Panc1 (cell line): ENCODE results near the gene LRRC74A. TPM values are rescaled to one million over a fixed set of nuclear protein-coding genes. Genes with fewer than 3 reads are reported as not detected.

ENCODE experiments used
- ATAC-seq: fragments of 200-7000 bp; cut with Tn5 transposase; 2 replicates; pipeline ENCODE4 v1.9.1; 2020; ENCODE audit warnings: mild to moderate bottlenecking, moderate library complexity
- BruUV-seq: library from RNA; stranded (reverse); fragments of 400-500 nt; replicated peaks from 2 replicates; lab custom pipeline; 2021; lab: Mats Ljungman, UMichigan
- CTCF ChIA-PET: fragments of 300-600 bp; sonication (Branson Sonifier 250); formaldehyde crosslinking; loops from one replicate; lab custom pipeline; 2022; ENCODE audit warnings: antibody characterized with exemption; lab: Charles Lee
- POLR2A ChIA-PET: fragments of 300-600 bp; sonication (Branson Sonifier 250); formaldehyde crosslinking; loops from one replicate; lab custom pipeline; 2022; ENCODE audit warnings: antibody characterized with exemption; lab: Charles Lee
- DNase-seq: peaks from one replicate; pipeline ENCODE4 v3.0.0-alpha.2; 2010; ENCODE audit warnings: low read depth, low spot score
- H3K27ac ChIP-seq: 2 replicates; pipeline ENCODE4 v1.5.1; 2011; ENCODE audit warnings: mild to moderate bottlenecking, low read length, inconsistent platforms
- H3K27me3 ChIP-seq: fragments of 200-500 bp; sonication (Bioruptor generic); 2 replicates; pipeline ENCODE4 v1.6.0; 2014; ENCODE audit warnings: low read length, inconsistent platforms; ENCODE audit not compliant: control insufficient read depth, insufficient read depth
- H3K36me3 ChIP-seq: fragments of 200-500 bp; sonication (Bioruptor generic); 2 replicates; pipeline ENCODE4 v1.5.1; 2014; ENCODE audit warnings: inconsistent platforms, mild to moderate bottlenecking, low read length, moderate library complexity; ENCODE audit not compliant: control insufficient read depth, insufficient read depth
- H3K4me1 ChIP-seq: 2 replicates; pipeline ENCODE4 v1.5.1; 2011; ENCODE audit warnings: inconsistent platforms, mild to moderate bottlenecking, low read length, moderate library complexity; ENCODE audit not compliant: control insufficient read depth, insufficient read depth
- H3K4me3 ChIP-seq, 2 experiments: 2 replicates each; pipeline ENCODE4 v1.5.1; 2011 to 2012; ENCODE audit warnings: low read depth in 2 of 2, low read length in 2 of 2, mild to moderate bottlenecking in 2 of 2, inconsistent platforms in 1 of 2, moderate library complexity in 1 of 2
- H3K9me3 ChIP-seq: fragments of 200-500 bp; sonication (Bioruptor generic); 2 replicates; pipeline ENCODE4 v1.5.1; 2014; ENCODE audit warnings: low read depth, mild to moderate bottlenecking, inconsistent platforms, low read length, moderate library complexity; ENCODE audit not compliant: control insufficient read depth, insufficient read depth
- POLR2AphosphoS5 ChIP-seq: IDR thresholded peaks from 2 replicates; pipeline ENCODE4 v1.6.1; 2012; ENCODE audit warnings: mild to moderate bottlenecking, low read depth, low read length, moderate library complexity
- SIN3A ChIP-seq: IDR thresholded peaks from 2 replicates; pipeline ENCODE4 v1.6.1; 2012; ENCODE audit warnings: low read depth, mild to moderate bottlenecking, low read length, moderate library complexity, borderline replicate concordance; ENCODE audit not compliant: insufficient read depth
- TCF7L2 ChIP-seq: IDR thresholded peaks from 2 replicates; pipeline ENCODE4 v1.6.1; 2011; ENCODE audit warnings: mild to moderate bottlenecking, low read depth, low read length, inconsistent platforms
- in situ Hi-C: cut with HindIII; loops from 2 replicates; pipeline ENCODE4 v1.10.0; 2016; ENCODE audit warnings: low sequenced_read_pairs, low pct_unique_long_range_greater_than_20kb
- intact Hi-C: fragments of 100-400 bp; cut with micrococcal nuclease; formaldehyde crosslinking; loops from one replicate; pipeline ENCODE4 v1.10.0; 2022; ENCODE audit not compliant: unreplicated experiment
- total RNA-seq: library from RNA; stranded (reverse); gene quantifications from one replicate; pipeline ENCODE4 v1.2.1, GENCODE V29; 2021; ENCODE audit not compliant: unreplicated experiment
- TF ChIP-seq, protein P1 (sequence below), 2 experiments: IDR thresholded peaks; 2 replicates each; pipeline ENCODE4 v1.6.1; 2011 to 2012; ENCODE audit warnings: low read depth in 2 of 2, control low read depth in 1 of 2, low read length in 1 of 2, mild to moderate bottlenecking in 1 of 2, moderate library complexity in 1 of 2; ENCODE audit not compliant: insufficient read depth in 1 of 2
- TF ChIP-seq, protein P2 (sequence below): fragments of 450-650 bp; IDR thresholded peaks from 2 replicates; pipeline ENCODE4 v1.5.1; 2017; ENCODE audit warnings: mild to moderate bottlenecking

Gene LRRC74A
- total RNA-seq, 1 experiment from 2014 or later = not detected

DNA sequence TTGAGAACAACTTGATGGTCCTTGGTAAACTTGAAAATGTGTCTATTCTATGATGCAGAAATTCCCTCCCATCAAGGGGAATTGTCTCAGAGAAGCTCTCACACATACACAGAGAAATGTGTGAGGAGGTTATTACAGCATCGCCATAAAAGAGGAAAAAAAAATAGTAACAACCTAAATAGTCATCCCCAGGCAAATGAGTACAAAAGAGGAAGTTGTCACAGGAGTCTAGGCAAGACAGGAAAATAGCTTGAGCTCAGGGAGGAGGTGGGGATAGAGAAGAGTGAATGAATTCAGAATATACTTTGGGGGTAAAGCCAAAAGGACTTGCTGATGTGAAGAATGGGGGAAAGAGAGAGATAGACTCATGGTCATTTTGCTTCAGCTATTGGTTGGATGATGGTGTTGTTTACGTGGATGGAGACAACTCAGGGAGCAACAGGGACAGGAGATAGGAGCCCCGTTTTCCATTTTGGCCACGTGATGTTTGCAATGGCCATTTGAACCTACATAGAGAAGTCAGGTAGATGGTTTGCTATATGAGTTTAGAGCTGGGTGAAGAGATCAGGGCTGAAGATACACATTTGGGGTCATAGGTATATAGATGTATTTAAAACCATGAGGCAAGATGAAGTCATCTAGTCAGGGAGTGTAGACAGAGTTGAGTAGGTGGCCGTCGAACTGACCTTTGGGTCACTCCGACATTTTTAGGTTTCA, 20.3 kb downstream of the LRRC74A start:
- no peak for TF ChIP-seq POLR2AphosphoS5
- TF ChIP-seq, protein P1, sequence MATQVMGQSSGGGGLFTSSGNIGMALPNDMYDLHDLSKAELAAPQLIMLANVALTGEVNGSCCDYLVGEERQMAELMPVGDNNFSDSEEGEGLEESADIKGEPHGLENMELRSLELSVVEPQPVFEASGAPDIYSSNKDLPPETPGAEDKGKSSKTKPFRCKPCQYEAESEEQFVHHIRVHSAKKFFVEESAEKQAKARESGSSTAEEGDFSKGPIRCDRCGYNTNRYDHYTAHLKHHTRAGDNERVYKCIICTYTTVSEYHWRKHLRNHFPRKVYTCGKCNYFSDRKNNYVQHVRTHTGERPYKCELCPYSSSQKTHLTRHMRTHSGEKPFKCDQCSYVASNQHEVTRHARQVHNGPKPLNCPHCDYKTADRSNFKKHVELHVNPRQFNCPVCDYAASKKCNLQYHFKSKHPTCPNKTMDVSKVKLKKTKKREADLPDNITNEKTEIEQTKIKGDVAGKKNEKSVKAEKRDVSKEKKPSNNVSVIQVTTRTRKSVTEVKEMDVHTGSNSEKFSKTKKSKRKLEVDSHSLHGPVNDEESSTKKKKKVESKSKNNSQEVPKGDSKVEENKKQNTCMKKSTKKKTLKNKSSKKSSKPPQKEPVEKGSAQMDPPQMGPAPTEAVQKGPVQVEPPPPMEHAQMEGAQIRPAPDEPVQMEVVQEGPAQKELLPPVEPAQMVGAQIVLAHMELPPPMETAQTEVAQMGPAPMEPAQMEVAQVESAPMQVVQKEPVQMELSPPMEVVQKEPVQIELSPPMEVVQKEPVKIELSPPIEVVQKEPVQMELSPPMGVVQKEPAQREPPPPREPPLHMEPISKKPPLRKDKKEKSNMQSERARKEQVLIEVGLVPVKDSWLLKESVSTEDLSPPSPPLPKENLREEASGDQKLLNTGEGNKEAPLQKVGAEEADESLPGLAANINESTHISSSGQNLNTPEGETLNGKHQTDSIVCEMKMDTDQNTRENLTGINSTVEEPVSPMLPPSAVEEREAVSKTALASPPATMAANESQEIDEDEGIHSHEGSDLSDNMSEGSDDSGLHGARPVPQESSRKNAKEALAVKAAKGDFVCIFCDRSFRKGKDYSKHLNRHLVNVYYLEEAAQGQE (IDR thresholded peaks at IDR 0.05; ENCODE audit: insufficient read depth in 1 of 2, low read depth in 2 of 2, low read length in 1 of 2) = no peak
- no peak for TF ChIP-seq TCF7L2
- TF ChIP-seq, protein P2, sequence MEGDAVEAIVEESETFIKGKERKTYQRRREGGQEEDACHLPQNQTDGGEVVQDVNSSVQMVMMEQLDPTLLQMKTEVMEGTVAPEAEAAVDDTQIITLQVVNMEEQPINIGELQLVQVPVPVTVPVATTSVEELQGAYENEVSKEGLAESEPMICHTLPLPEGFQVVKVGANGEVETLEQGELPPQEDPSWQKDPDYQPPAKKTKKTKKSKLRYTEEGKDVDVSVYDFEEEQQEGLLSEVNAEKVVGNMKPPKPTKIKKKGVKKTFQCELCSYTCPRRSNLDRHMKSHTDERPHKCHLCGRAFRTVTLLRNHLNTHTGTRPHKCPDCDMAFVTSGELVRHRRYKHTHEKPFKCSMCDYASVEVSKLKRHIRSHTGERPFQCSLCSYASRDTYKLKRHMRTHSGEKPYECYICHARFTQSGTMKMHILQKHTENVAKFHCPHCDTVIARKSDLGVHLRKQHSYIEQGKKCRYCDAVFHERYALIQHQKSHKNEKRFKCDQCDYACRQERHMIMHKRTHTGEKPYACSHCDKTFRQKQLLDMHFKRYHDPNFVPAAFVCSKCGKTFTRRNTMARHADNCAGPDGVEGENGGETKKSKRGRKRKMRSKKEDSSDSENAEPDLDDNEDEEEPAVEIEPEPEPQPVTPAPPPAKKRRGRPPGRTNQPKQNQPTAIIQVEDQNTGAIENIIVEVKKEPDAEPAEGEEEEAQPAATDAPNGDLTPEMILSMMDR = no peak
- TF ChIP-seq SIN3A = no peak
- Histone ChIP-seq H3K27me3 (no peaks in the 10 kb centered on the region), H3K4me1 (no peaks in the 10 kb centered on the region), H3K27ac (no peak overlapping the region), H3K4me3 (no peak overlapping the region), H3K36me3 (no peaks in the 10 kb centered on the region), H3K9me3 (no peaks in the 10 kb centered on the region)
- in situ Hi-C loops (no loop called here), intact Hi-C loops (no loop called here)
- ChIA-PET CTCF (no interaction called here), POLR2A (no interaction called here)
- DNase-seq (no peak), ATAC-seq (no peak)
- BruUV-seq = no TSS peak

DNA sequence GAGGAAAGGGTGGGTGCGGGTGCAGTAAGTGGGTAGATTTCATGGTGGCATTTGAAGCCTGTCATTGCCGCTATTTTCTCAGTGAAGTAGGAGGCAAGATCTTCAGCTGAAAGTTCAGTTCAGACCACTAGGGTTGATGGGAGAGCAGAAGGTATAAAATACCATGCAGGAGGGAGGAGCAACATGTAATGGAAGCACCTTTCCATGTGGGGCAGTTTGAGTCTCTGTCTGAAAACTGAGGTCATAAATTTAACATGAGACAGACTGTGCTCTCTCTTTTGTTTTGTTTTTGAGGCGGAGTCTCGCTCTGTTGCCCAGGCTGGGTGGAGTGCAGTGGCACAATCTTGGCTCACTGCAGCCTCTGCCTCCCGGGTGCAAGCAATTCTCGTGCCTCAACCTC, 22.7 kb downstream of the LRRC74A start:
- in situ Hi-C loops = no loop called here
- DNase-seq (no peak), ATAC-seq (peak; percentile 72; the same call in 1 of the 2 replicates)
- Histone ChIP-seq H3K4me1 (no peaks in the 10 kb centered on the region), H3K27me3 (no peaks in the 10 kb centered on the region), H3K27ac (no peak overlapping the region), H3K9me3 (no peaks in the 10 kb centered on the region), H3K36me3 (no peaks in the 10 kb centered on the region), H3K4me3 (no peak overlapping the region)
- ChIA-PET POLR2A (interaction anchor here (0.5 kb wide), 1 partner anchor 1610 kb away, joined by 6 read pairs; no protein-coding TSS in a partner anchor), CTCF (interaction anchor here (0.6 kb wide), 1 partner anchor 225 kb away, joined by 3 read pairs; no protein-coding TSS in a partner anchor)
- intact Hi-C loops = no loop called here
- no TSS peak for BruUV-seq
- TF ChIP-seq TCF7L2 = no peak
- no peak for TF ChIP-seq SIN3A
- TF ChIP-seq, protein P2 = no peak
- no peak for TF ChIP-seq POLR2AphosphoS5
- TF ChIP-seq, protein P1 (IDR thresholded peaks at IDR 0.05; ENCODE audit: insufficient read depth in 1 of 2, low read depth in 2 of 2, low read length in 1 of 2) = no peak
